ENCODE measurements around the gene STAP1.
"Not testable (repeated sequence)": the region's sequence is repeated elsewhere in the genome, so short reads cannot be mapped to it uniquely, and the experiment has no call there.

STAP1 gene

DNA sequence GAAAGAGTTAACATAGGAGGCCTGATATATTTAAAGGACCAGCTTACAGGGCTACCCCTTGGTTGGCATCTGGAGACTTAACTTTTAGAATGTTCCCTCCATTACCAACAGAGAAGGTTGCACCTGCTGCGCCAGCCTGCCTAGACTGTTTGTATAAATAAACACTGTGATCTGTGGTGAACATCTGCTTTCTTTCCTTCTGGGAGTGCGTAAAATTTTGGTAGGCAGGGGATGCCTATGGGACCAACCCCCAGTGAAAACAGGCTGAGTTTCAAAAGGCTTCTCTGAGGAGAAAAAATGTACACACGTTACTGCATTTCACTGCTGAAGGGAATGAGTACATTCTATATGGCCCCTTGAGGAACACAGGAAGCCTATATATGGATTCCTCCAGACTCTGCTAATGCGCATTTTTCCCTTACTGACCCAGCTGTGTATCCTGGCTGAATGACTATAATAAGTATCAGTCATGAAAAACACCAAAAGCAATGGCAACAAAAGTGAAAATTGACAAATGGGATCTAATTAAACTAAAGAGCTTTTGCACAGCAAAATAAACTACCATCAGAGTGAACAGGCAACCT is 27.1 kb upstream of the STAP1 start:
- DNase-seq (ENCODE audit: low spot score) = no peak
- TF ChIP-seq, protein P1, sequence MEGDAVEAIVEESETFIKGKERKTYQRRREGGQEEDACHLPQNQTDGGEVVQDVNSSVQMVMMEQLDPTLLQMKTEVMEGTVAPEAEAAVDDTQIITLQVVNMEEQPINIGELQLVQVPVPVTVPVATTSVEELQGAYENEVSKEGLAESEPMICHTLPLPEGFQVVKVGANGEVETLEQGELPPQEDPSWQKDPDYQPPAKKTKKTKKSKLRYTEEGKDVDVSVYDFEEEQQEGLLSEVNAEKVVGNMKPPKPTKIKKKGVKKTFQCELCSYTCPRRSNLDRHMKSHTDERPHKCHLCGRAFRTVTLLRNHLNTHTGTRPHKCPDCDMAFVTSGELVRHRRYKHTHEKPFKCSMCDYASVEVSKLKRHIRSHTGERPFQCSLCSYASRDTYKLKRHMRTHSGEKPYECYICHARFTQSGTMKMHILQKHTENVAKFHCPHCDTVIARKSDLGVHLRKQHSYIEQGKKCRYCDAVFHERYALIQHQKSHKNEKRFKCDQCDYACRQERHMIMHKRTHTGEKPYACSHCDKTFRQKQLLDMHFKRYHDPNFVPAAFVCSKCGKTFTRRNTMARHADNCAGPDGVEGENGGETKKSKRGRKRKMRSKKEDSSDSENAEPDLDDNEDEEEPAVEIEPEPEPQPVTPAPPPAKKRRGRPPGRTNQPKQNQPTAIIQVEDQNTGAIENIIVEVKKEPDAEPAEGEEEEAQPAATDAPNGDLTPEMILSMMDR (IDR thresholded peaks at IDR 0.05; ENCODE audit: borderline replicate concordance, control extremely low read depth, extremely low read depth, insufficient read depth, missing control alignments) = no peak
- in situ Hi-C loops (cut with MboI; ENCODE audit: low sequenced_read_pairs, unreplicated experiment) = loop anchor here (25.0 kb wide), 1 partner anchor 381 kb away; no protein-coding TSS in a partner anchor

- in situ Hi-C loops (cut with MboI; ENCODE audit: low sequenced_read_pairs, unreplicated experiment) = loop anchor here (25.0 kb wide), 1 partner anchor 380 kb away; no protein-coding TSS in a partner anchor
Measured at GRCh38 chr4:67532397-67532796, 26.1 kb upstream of the STAP1 start.

DNA sequence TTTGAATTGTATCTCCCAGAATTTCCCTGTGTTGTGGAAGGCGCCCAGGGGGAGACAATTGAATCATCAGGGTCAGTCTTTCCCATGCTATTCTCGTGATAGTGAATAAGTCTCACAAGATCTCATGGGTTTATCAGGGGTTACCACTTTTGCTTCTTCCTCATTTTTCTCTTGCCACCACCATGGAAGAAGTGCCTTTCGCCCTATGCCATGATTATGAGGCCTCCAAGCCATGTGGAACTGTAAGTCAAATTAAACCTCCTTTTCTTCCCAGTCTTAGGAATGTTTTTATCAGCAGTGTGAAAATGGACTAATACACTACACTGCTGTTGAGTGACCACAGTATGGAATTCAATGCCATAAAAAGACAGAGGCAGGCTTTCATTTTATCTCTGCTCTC is 25.4 kb upstream of the STAP1 start:
- DNase-seq (ENCODE audit: low spot score) = no peak
- TF ChIP-seq, protein P1 (IDR thresholded peaks at IDR 0.05; ENCODE audit: borderline replicate concordance, control extremely low read depth, extremely low read depth, insufficient read depth, missing control alignments) = no peak
- in situ Hi-C loops (cut with MboI; ENCODE audit: low sequenced_read_pairs, unreplicated experiment) = loop anchor here (25.0 kb wide), 1 partner anchor 379 kb away; no protein-coding TSS in a partner anchor

More at GRCh38 chr4:67532397-67532796, 26.1 kb upstream of the STAP1 start:
- DNase-seq (ENCODE audit: low spot score) = not testable (repeated sequence)

- in situ Hi-C loops (cut with MboI; ENCODE audit: low sequenced_read_pairs, unreplicated experiment) = loop anchor here (25.0 kb wide), 1 partner anchor 377 kb away; no protein-coding TSS in a partner anchor
- TF ChIP-seq, protein P1 (IDR thresholded peaks at IDR 0.05; ENCODE audit: borderline replicate concordance, control extremely low read depth, extremely low read depth, insufficient read depth, missing control alignments) = no peak
- DNase-seq (ENCODE audit: low spot score) = no peak
Measured at GRCh38 chr4:67535280-67535840, 23.2 kb upstream of the STAP1 start.

- TF ChIP-seq, protein P1 (IDR thresholded peaks at IDR 0.05; ENCODE audit: borderline replicate concordance, control extremely low read depth, extremely low read depth, insufficient read depth, missing control alignments) = no peak
- DNase-seq (ENCODE audit: low spot score) = no peak
- in situ Hi-C loops (cut with MboI; ENCODE audit: low sequenced_read_pairs, unreplicated experiment) = loop anchor here (25.0 kb wide), 1 partner anchor 372 kb away; no protein-coding TSS in a partner anchor
Measured at GRCh38 chr4:67539830-67540229, 18.7 kb upstream of the STAP1 start.

- in situ Hi-C loops (cut with MboI; ENCODE audit: low sequenced_read_pairs, unreplicated experiment) = loop anchor here (25.0 kb wide), 1 partner anchor 370 kb away; no protein-coding TSS in a partner anchor
Measured at GRCh38 chr4:67542076-67542475, 16.5 kb upstream of the STAP1 start.

More at GRCh38 chr4:67542076-67542475, 16.5 kb upstream of the STAP1 start:
- DNase-seq (ENCODE audit: low spot score) = no peak
- TF ChIP-seq, protein P1 (IDR thresholded peaks at IDR 0.05; ENCODE audit: borderline replicate concordance, control extremely low read depth, extremely low read depth, insufficient read depth, missing control alignments) = no peak

Measured in GM13976 (cell line).